Mammary epithelial cell (primary cell): ENCODE results near the gene DDX52.

Source experiments
- CTCF ChIP-seq, 2 donors: IDR thresholded peaks in 1 of 2; conservative IDR thresholded peaks in 1 of 2; 2 replicates each; pipeline ENCODE4 v1.5.1; 2011 to 2012; ENCODE audit warnings: inconsistent platforms in 2 of 2, low read length in 2 of 2, mild to moderate bottlenecking in 2 of 2, control low read depth in 1 of 2, low read depth in 1 of 2; ENCODE audit not compliant: insufficient read depth in 1 of 2; ENCODE audit errors: extremely low read depth in 1 of 2
- EZH2 ChIP-seq: IDR thresholded peaks from 2 replicates; pipeline ENCODE4 v1.6.1; 2012; ENCODE audit warnings: low read length, inconsistent platforms, borderline replicate concordance

- TF ChIP-seq CTCF (conservative IDR thresholded peaks at IDR 0.05 in 1 of 2, IDR thresholded peaks at IDR 0.05 in 1 of 2; ENCODE audit: extremely low read depth in 1 of 2, insufficient read depth in 1 of 2, low read depth in 1 of 2, low read length in 2 of 2) (peak in 1 of 2 donors; percentile 6), EZH2 (no peak)
Observed at GRCh38 chr17:37661400-37662014, 18.3 kb upstream of the DDX52 start.
